Stomach (tissue), 9 donors: Measurements from ENCODE around the gene CELF2. TPM values are rescaled to one million over a fixed set of nuclear protein-coding genes. Genes with fewer than 3 reads are reported as not detected.

ENCODE experiments used
- DNase-seq, 2 donors: peaks; one replicate each; pipeline versions ENCODE4 v3.0.0 to v3.0.0-alpha.2; 2013 to 2019
- H3K27ac ChIP-seq, 5 donors: fragments of 200-600 bp in 4 of 5; sonication (generic) in 4 of 5; one replicate each; pipeline ENCODE4 v1.5.1; 2013 to 2019; ENCODE audit warnings: mild to moderate bottlenecking in 1 of 5, moderate library complexity in 1 of 5
- H3K27me3 ChIP-seq, 3 donors: fragments of 200-600 bp; sonication (generic); one replicate each; pipeline ENCODE4 v1.5.1; 2017 to 2019; ENCODE audit warnings: mixed run types in 1 of 3
- H3K36me3 ChIP-seq, 4 donors: fragments of 200-600 bp; sonication (generic); 1 replicate in 3 of 4; 2 replicates in 1 of 4; pipeline ENCODE4 v1.5.1; 2016 to 2019
- H3K4me1 ChIP-seq, 4 donors: fragments of 200-600 bp; sonication (generic); one replicate each; pipeline ENCODE4 v1.5.1; 2016 to 2019
- H3K4me3 ChIP-seq, 4 donors: fragments of 200-600 bp; sonication (generic) in 3 of 4; one replicate each; pipeline ENCODE4 v1.5.1; 2016 to 2019; ENCODE audit warnings: mild to moderate bottlenecking in 1 of 4
- H3K9me3 ChIP-seq, 4 donors: fragments of 200-600 bp; sonication (generic); one replicate each; pipeline ENCODE4 v1.5.1; 2016 to 2019
- CTCF ChIP-seq, 7 experiments: fragments of 450-650 bp in 4 of 7; fragments of 200-600 bp in 3 of 7; sonication (generic) in 3 of 7; IDR thresholded peaks; one replicate each; pipeline ENCODE4 v1.5.1; 2016 to 2019; ENCODE audit warnings: antibody characterized with exemption in 7 of 7, control low read depth in 2 of 7, mild to moderate bottlenecking in 1 of 7
- EP300 ChIP-seq: sonication (generic); formaldehyde crosslinking; IDR thresholded peaks from one replicate; pipeline ENCODE4 v1.6.1; 2017; ENCODE audit warnings: antibody characterized with exemption
- POLR2A ChIP-seq, 4 donors: fragments of 450-650 bp; IDR thresholded peaks; one replicate each; pipeline ENCODE4 v1.6.1; 2016; ENCODE audit warnings: antibody characterized with exemption in 4 of 4, control low read depth in 2 of 4, mild to moderate bottlenecking in 1 of 4, moderate library complexity in 1 of 4
- POLR2AphosphoS5 ChIP-seq, 3 donors: sonication (generic); formaldehyde crosslinking; IDR thresholded peaks; one replicate each; pipeline ENCODE4 v1.6.1; 2016; ENCODE audit warnings: antibody characterized with exemption in 3 of 3
- WGBS, 5 donors: extraction: QIAGEN DNeasy Blood & Tissue Kit in 3 of 5; methylation state at CpG; one replicate each; pipeline versions ENCODE4 v1.1.5 to v1.1.7; 2013 to 2018; 5-methylcytosine and 5-hydroxymethylcytosine counted together
- intact Hi-C: fragments of 100-400 bp; cut with DNase I; formaldehyde crosslinking; loops from one replicate; pipeline ENCODE4 v1.15.1; 2023; ENCODE audit warnings: low total_unique reads
- polyA plus RNA-seq, 3 donors: library from polyadenylated mRNA; stranded (reverse); fragments of 200-250 nt; gene quantifications; one replicate each; pipeline ENCODE4 v1.2.3, GENCODE V29; 2013
- total RNA-seq, 5 donors: library from RNA; depleted of rRNA; stranded (reverse); fragments of >200 nt; gene quantifications; one replicate each; pipeline versions ENCODE4 v1.1.0 to v1.2.3, GENCODE V29; 2014 to 2016
- donor health status: healthy with polysubstance abuse.
- donor health status: Bipolar disorder and iron deficiency.
- donor health status: healthy.

The CELF2 gene
- total and polyA plus RNA-seq, 8 donors = 3.9 to 65.3 (median 36.1) TPM

GRCh38 chr10:11294831-11295450 is 277.3 kb downstream of the CELF2 start:
- no peak for TF ChIP-seq POLR2AphosphoS5 (IDR thresholded peaks at IDR 0.05)
- no peak for TF ChIP-seq CTCF (IDR thresholded peaks at IDR 0.05)
- no peak for TF ChIP-seq POLR2A (IDR thresholded peaks at IDR 0.05)
- TF ChIP-seq EP300 = no peak
- Histone ChIP-seq H3K4me1 (no peaks in the 10 kb centered on the region), H3K9me3 (no peaks in the 10 kb centered on the region), H3K27ac (no peak overlapping the region), H3K36me3 (peaks cover 3 to 83% (median 73%) of the 10 kb centered on the region in 4 donors), H3K4me3 (no peak overlapping the region), H3K27me3 (no peaks in the 10 kb centered on the region)
- WGBS, 5 donors = 65 to 82% (median 75%) methylated on average over 6 of the region's 6 CpGs
- intact Hi-C loops = no loop called here
- DNase-seq = no peak

- Histone ChIP-seq H3K4me1 (no peaks in the 10 kb centered on the region), H3K4me3 (no peak overlapping the region), H3K9me3 (no peaks in the 10 kb centered on the region), H3K36me3 (peaks cover 0 to 83% (median 72%) of the 10 kb centered on the region in 4 donors), H3K27ac (no peak overlapping the region), H3K27me3 (no peaks in the 10 kb centered on the region)
- intact Hi-C loops = no loop called here
- WGBS, 5 donors = 56 to 95% (median 84%) methylated on average over 3 of the region's 3 CpGs
- DNase-seq = no peak
- no peak for TF ChIP-seq POLR2AphosphoS5 (IDR thresholded peaks at IDR 0.05)
- no peak for TF ChIP-seq EP300
- TF ChIP-seq CTCF (IDR thresholded peaks at IDR 0.05) = no peak
- TF ChIP-seq POLR2A (IDR thresholded peaks at IDR 0.05) = no peak
Measured at GRCh38 chr10:11295492-11295891, 277.8 kb downstream of the CELF2 start.

GRCh38 chr10:11297136-11297535 is 279.5 kb downstream of the CELF2 start:
- H3K36me3 ChIP-seq = peaks cover 2 to 85% (median 69%) of the 10 kb centered on the region in 4 donors
- intact Hi-C loops = no loop called here
- H3K4me3 ChIP-seq = no peak overlapping the region
- TF ChIP-seq POLR2A (IDR thresholded peaks at IDR 0.05) (no peak), EP300 (no peak), CTCF (IDR thresholded peaks at IDR 0.05) (no peak), POLR2AphosphoS5 (IDR thresholded peaks at IDR 0.05) (no peak)
- H3K27ac ChIP-seq = no peak overlapping the region
- WGBS, 5 donors = 92 to 96% (median 93%) methylated on average over 8 of the region's 8 CpGs
- no peaks in the 10 kb centered on the region for H3K4me1 ChIP-seq
- H3K9me3 ChIP-seq = no peaks in the 10 kb centered on the region
- no peak for DNase-seq
- no peaks in the 10 kb centered on the region for H3K27me3 ChIP-seq

- H3K36me3 ChIP-seq = peaks cover 8 to 85% (median 70%) of the 10 kb centered on the region in 4 donors
- TF ChIP-seq POLR2A (IDR thresholded peaks at IDR 0.05) (no peak), CTCF (IDR thresholded peaks at IDR 0.05) (no peak), POLR2AphosphoS5 (IDR thresholded peaks at IDR 0.05) (no peak), EP300 (no peak)
- H3K27me3 ChIP-seq = no peaks in the 10 kb centered on the region
- WGBS, 5 donors = 65 to 84% (median 75%) methylated on average over 5 of the region's 5 CpGs
- no peaks in the 10 kb centered on the region for H3K9me3 ChIP-seq
- H3K4me1 ChIP-seq = no peaks in the 10 kb centered on the region
- H3K27ac ChIP-seq = no peak overlapping the region
- DNase-seq = no peak
- no peak overlapping the region for H3K4me3 ChIP-seq
- intact Hi-C loops = no loop called here
Measured at GRCh38 chr10:11298116-11298515, 280.4 kb downstream of the CELF2 start.
